Measurements from ENCODE around the gene TMEM72.

Gene TMEM72

GRCh38 chr10:44936314-44936975 lies 25.3 kb downstream of the TMEM72 start:
- H3K4me3 ChIP-seq (ENCODE audit: low read depth, low read length), result no peak overlapping the region
- TF ChIP-seq CTCF (IDR thresholded peaks at IDR 0.05; ENCODE audit: control insufficient read depth, extremely low read depth, insufficient read depth), result no peak
- DNase-seq (ENCODE audit: low read depth), result no peak

GRCh38 chr10:44937196-44938005 lies 26.3 kb downstream of the TMEM72 start:
- DNase-seq (ENCODE audit: low read depth), result no peak
- TF ChIP-seq CTCF (IDR thresholded peaks at IDR 0.05; ENCODE audit: control insufficient read depth, extremely low read depth, insufficient read depth), result no peak
- H3K4me3 ChIP-seq (ENCODE audit: low read depth, low read length), result no peak overlapping the region

- no peak for TF ChIP-seq CTCF (IDR thresholded peaks at IDR 0.05; ENCODE audit: control insufficient read depth, extremely low read depth, insufficient read depth)
- DNase-seq (ENCODE audit: low read depth), result no peak
- H3K4me3 ChIP-seq (ENCODE audit: low read depth, low read length), result no peak overlapping the region
These were observed 27.8 kb downstream of the TMEM72 start for GRCh38 chr10:44938956-44939355.

GRCh38 chr10:44939691-44940401 lies 28.7 kb downstream of the TMEM72 start:
- no peak for TF ChIP-seq CTCF (IDR thresholded peaks at IDR 0.05; ENCODE audit: control insufficient read depth, extremely low read depth, insufficient read depth)
- no peak for DNase-seq (ENCODE audit: low read depth)
- H3K4me3 ChIP-seq (ENCODE audit: low read depth, low read length), result no peak overlapping the region

GRCh38 chr10:44944354-44944753 lies 33.2 kb downstream of the TMEM72 start:
- H3K4me3 ChIP-seq (ENCODE audit: low read depth, low read length), result no peak overlapping the region
- no peak for TF ChIP-seq CTCF (IDR thresholded peaks at IDR 0.05; ENCODE audit: control insufficient read depth, extremely low read depth, insufficient read depth)
- no peak for DNase-seq (ENCODE audit: low read depth)

GRCh38 chr10:44946205-44946604 lies 35.1 kb downstream of the TMEM72 start:
- H3K4me3 ChIP-seq (ENCODE audit: low read depth, low read length), result no peak overlapping the region

More at GRCh38 chr10:44946205-44946604, 35.1 kb downstream of the TMEM72 start:
- no peak for DNase-seq (ENCODE audit: low read depth)
- no peak for TF ChIP-seq CTCF (IDR thresholded peaks at IDR 0.05; ENCODE audit: control insufficient read depth, extremely low read depth, insufficient read depth)
